Measurements from ENCODE around the gene SLC19A1.

Gene SLC19A1

GRCh38 chr21:45491623-45492022 lies 50.6 kb downstream of the SLC19A1 start:
- no peak for DNase-seq (ENCODE audit: low read depth)

- DNase-seq (ENCODE audit: low read depth), result no peak
Measured at GRCh38 chr21:45491056-45491455, 51.2 kb downstream of the SLC19A1 start.

GRCh38 chr21:45490049-45490731 lies 52.0 kb downstream of the SLC19A1 start:
- no peak for DNase-seq (ENCODE audit: low read depth)

- DNase-seq (ENCODE audit: low read depth), result no peak
Measured at GRCh38 chr21:45489722-45489982, 52.6 kb downstream of the SLC19A1 start.

GRCh38 chr21:45488931-45489721 lies 53.1 kb downstream of the SLC19A1 start:
- no peak for DNase-seq (ENCODE audit: low read depth)

- DNase-seq (ENCODE audit: low read depth), result no peak
Measured at GRCh38 chr21:45487891-45488600, 54.2 kb downstream of the SLC19A1 start.

- no peak for DNase-seq (ENCODE audit: low read depth)
Measured at GRCh38 chr21:45487161-45487806, 55.0 kb downstream of the SLC19A1 start.

- DNase-seq (ENCODE audit: low read depth), result no peak
Measured at GRCh38 chr21:45486443-45487160, 55.6 kb downstream of the SLC19A1 start.

GRCh38 chr21:45485686-45486442 lies 56.4 kb downstream of the SLC19A1 start:
- no peak for DNase-seq (ENCODE audit: low read depth)

- DNase-seq (ENCODE audit: low read depth), result no peak
Measured at GRCh38 chr21:45484318-45484717, 57.9 kb downstream of the SLC19A1 start.

GRCh38 chr21:45482899-45483821 lies 59.1 kb downstream of the SLC19A1 start:
- DNase-seq (ENCODE audit: low read depth), result no peak

- DNase-seq (ENCODE audit: low read depth), result no peak
Measured at GRCh38 chr21:45481977-45482898, 60.0 kb downstream of the SLC19A1 start.

- no peak for DNase-seq (ENCODE audit: low read depth)
Measured at GRCh38 chr21:45481566-45481965, 60.7 kb downstream of the SLC19A1 start.

- no peak for DNase-seq (ENCODE audit: low read depth)
Measured at GRCh38 chr21:45480701-45481500, 61.3 kb downstream of the SLC19A1 start.

GRCh38 chr21:45479691-45480675 lies 62.3 kb downstream of the SLC19A1 start:
- no peak for DNase-seq (ENCODE audit: low read depth)

- DNase-seq (ENCODE audit: low read depth), result no peak
Measured at GRCh38 chr21:45478816-45479669, 63.2 kb downstream of the SLC19A1 start.

Data from HS-5 (cell line).